WTC11 (cell line): ENCODE results near the gene FRAT1. TPM values are rescaled to one million over a fixed set of nuclear protein-coding genes. Genes with fewer than 3 reads are reported as not detected.

ENCODE experiments used
- ATF1 ChIP-seq: sonication (generic); formaldehyde crosslinking; IDR thresholded peaks from 2 replicates; pipeline ENCODE4 v1.8.1; 2023; ENCODE audit warnings: mild to moderate bottlenecking, moderate library complexity, missing genetic modification reagents
- ESRRA ChIP-seq: sonication (generic); formaldehyde crosslinking; IDR thresholded peaks from 2 replicates; pipeline ENCODE4 v1.8.1; 2022; ENCODE audit warnings: mild to moderate bottlenecking, missing genetic modification reagents, borderline replicate concordance
- ETV6 ChIP-seq: sonication (generic); formaldehyde crosslinking; IDR thresholded peaks from 2 replicates; pipeline ENCODE4 v1.8.1; 2022; ENCODE audit warnings: mild to moderate bottlenecking, missing genetic modification reagents
- FOXK1 ChIP-seq: sonication (generic); formaldehyde crosslinking; IDR thresholded peaks from 2 replicates; pipeline ENCODE4 v1.8.0; 2022; ENCODE audit warnings: mild to moderate bottlenecking, moderate library complexity, missing genetic modification reagents
- GTF2I ChIP-seq: fragments of 250-450 bp; sonication (Bioruptor Pico); conservative IDR thresholded peaks from 2 replicates; pipeline ENCODE4 v1.4.0; 2021; ENCODE audit warnings: mild to moderate bottlenecking
- JUN ChIP-seq: sonication (generic); formaldehyde crosslinking; IDR thresholded peaks from 2 replicates; pipeline ENCODE4 v1.8.0; 2023; ENCODE audit warnings: mild to moderate bottlenecking, missing genetic modification reagents
- MYBL2 ChIP-seq: sonication (generic); formaldehyde crosslinking; IDR thresholded peaks from 2 replicates; pipeline ENCODE4 v1.8.1; 2023; ENCODE audit warnings: mild to moderate bottlenecking, moderate library complexity, missing genetic modification reagents
- NFE2L1 ChIP-seq: sonication (generic); formaldehyde crosslinking; IDR thresholded peaks from 2 replicates; pipeline ENCODE4 v1.8.1; 2023; ENCODE audit warnings: missing genetic modification reagents
- SP1 ChIP-seq: sonication (generic); formaldehyde crosslinking; conservative IDR thresholded peaks from 2 replicates; pipeline ENCODE4 v1.8.1; 2022; ENCODE audit warnings: missing genetic modification reagents
- TCF7 ChIP-seq: sonication (generic); formaldehyde crosslinking; IDR thresholded peaks from 2 replicates; pipeline ENCODE4 v1.8.0; 2022; ENCODE audit warnings: mild to moderate bottlenecking, low read depth, missing genetic modification reagents, moderate library complexity
- TEAD4 ChIP-seq: sonication (generic); formaldehyde crosslinking; IDR thresholded peaks from 2 replicates; pipeline ENCODE4 v1.8.0; 2022; ENCODE audit warnings: mild to moderate bottlenecking, missing genetic modification reagents
- total RNA-seq: library from RNA; stranded (reverse); gene quantifications from 3 replicates; pipeline ENCODE4 v1.2.3, GENCODE V29; 2021
- TF ChIP-seq, protein P1 (sequence below): sonication (generic); formaldehyde crosslinking; IDR thresholded peaks from 2 replicates; pipeline ENCODE4 v1.8.0; 2023; ENCODE audit warnings: missing genetic modification reagents, mild to moderate bottlenecking, borderline replicate concordance
- TF ChIP-seq, protein P2 (sequence below): fragments of 250-450 bp; sonication (Bioruptor Pico); IDR thresholded peaks from 2 replicates; pipeline ENCODE4 v1.9.0; 2021; ENCODE audit warnings: moderate library complexity, mild to moderate bottlenecking, inconsistent platforms, borderline replicate concordance
- TF ChIP-seq, protein P3 (sequence below): sonication (generic); formaldehyde crosslinking; IDR thresholded peaks from 2 replicates; pipeline ENCODE4 v1.8.0; 2022; ENCODE audit warnings: missing genetic modification reagents
- TF ChIP-seq, protein P4 (sequence below): sonication (generic); formaldehyde crosslinking; IDR thresholded peaks from 2 replicates; pipeline ENCODE4 v1.8.1; 2023; ENCODE audit warnings: mild to moderate bottlenecking, moderate library complexity, missing genetic modification reagents
- TF ChIP-seq, protein P5 (sequence below): fragments of 250-450 bp; sonication (Bioruptor Pico); IDR thresholded peaks from 2 replicates; pipeline ENCODE4 v1.8.0; 2021; ENCODE audit warnings: mild to moderate bottlenecking
- TF ChIP-seq, protein P6 (sequence below): fragments of 250-450 bp; sonication (Bioruptor Pico); IDR thresholded peaks from 2 replicates; pipeline ENCODE4 v1.9.0; 2021; ENCODE audit warnings: mild to moderate bottlenecking
- TF ChIP-seq, protein P7 (sequence below): sonication (generic); formaldehyde crosslinking; IDR thresholded peaks from 2 replicates; pipeline ENCODE4 v1.8.0; 2022; ENCODE audit warnings: mild to moderate bottlenecking, missing genetic modification reagents
- TF ChIP-seq, protein P8 (sequence below): fragments of 250-450 bp; sonication (Bioruptor Pico); conservative IDR thresholded peaks from 2 replicates; pipeline ENCODE4 v1.9.0; 2021; ENCODE audit warnings: mild to moderate bottlenecking

The FRAT1 gene
- total RNA-seq, 1 experiment from 2014 or later = 8.2 TPM

DNA sequence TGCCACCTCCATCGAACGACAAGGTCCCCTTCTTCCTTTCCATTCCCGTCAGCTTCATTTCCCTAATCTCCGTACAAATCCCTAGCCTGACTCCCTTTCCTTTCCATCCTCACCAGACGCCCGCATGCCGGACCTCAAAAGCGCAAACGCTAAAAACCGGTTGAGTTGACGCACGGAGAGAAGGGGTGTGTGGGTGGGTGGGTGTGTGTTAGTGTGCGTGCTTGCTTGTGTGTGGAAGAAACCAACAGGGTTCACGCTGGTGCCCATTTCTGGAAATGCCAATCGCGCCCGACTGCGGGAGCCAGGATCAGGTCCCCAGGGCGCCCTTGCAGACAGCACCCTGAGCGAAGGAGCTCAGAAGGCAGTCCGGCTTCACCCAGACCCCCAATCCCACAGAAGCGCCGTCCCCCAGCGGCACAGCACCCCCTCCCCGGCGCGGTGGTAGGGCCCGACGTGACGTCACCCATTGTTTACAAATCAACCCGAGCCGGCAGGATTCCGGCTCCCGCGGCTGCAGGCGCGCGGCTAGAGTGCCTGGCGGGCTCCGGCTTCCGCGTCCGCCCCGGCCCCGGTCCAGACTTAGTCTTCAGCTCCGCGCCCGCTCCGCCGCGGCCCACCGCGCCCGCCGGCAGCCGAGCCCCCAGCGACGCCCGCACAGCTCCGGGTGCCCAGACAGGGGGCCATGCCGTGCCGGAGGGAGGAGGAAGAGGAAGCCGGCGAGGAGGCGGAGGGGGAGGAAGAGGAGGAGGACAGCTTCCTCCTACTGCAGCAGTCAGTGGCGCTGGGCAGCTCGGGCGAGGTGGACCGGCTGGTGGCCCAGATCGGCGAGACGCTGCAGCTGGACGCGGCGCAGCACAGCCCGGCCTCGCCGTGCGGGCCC lies at the start of gene FRAT1 (continued):
- TF ChIP-seq, protein P1, sequence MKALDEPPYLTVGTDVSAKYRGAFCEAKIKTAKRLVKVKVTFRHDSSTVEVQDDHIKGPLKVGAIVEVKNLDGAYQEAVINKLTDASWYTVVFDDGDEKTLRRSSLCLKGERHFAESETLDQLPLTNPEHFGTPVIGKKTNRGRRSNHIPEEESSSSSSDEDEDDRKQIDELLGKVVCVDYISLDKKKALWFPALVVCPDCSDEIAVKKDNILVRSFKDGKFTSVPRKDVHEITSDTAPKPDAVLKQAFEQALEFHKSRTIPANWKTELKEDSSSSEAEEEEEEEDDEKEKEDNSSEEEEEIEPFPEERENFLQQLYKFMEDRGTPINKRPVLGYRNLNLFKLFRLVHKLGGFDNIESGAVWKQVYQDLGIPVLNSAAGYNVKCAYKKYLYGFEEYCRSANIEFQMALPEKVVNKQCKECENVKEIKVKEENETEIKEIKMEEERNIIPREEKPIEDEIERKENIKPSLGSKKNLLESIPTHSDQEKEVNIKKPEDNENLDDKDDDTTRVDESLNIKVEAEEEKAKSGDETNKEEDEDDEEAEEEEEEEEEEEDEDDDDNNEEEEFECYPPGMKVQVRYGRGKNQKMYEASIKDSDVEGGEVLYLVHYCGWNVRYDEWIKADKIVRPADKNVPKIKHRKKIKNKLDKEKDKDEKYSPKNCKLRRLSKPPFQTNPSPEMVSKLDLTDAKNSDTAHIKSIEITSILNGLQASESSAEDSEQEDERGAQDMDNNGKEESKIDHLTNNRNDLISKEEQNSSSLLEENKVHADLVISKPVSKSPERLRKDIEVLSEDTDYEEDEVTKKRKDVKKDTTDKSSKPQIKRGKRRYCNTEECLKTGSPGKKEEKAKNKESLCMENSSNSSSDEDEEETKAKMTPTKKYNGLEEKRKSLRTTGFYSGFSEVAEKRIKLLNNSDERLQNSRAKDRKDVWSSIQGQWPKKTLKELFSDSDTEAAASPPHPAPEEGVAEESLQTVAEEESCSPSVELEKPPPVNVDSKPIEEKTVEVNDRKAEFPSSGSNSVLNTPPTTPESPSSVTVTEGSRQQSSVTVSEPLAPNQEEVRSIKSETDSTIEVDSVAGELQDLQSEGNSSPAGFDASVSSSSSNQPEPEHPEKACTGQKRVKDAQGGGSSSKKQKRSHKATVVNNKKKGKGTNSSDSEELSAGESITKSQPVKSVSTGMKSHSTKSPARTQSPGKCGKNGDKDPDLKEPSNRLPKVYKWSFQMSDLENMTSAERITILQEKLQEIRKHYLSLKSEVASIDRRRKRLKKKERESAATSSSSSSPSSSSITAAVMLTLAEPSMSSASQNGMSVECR (CRISPR knock-in tag) = no peak
- TF ChIP-seq FOXK1 (peak; percentile 99), GTF2I (CRISPR knock-in tag) (no peak), SP1 (CRISPR knock-in tag) (0 out of 2 replicates have a peak, but pooled peaks have one; percentile 61), TCF7 (no peak), TEAD4 (CRISPR knock-in tag) (no peak), ESRRA (peak; percentile 51; the same call in 1 of the 2 replicates), JUN (no peak), MYBL2 (CRISPR knock-in tag) (no peak), NFE2L1 (CRISPR knock-in tag) (no peak), ATF1 (CRISPR knock-in tag) (no peak), ETV6 (CRISPR knock-in tag) (peak; percentile 72; the same call in 1 of the 2 replicates)
- TF ChIP-seq, protein P2, sequence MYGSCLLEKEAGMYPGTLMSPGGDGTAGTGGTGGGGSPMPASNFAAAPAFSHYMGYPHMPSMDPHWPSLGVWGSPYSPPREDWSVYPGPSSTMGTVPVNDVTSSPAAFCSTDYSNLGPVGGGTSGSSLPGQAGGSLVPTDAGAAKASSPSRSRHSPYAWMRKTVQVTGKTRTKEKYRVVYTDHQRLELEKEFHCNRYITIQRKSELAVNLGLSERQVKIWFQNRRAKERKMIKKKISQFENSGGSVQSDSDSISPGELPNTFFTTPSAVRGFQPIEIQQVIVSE (CRISPR knock-in tag) = no peak
- TF ChIP-seq, protein P3, sequence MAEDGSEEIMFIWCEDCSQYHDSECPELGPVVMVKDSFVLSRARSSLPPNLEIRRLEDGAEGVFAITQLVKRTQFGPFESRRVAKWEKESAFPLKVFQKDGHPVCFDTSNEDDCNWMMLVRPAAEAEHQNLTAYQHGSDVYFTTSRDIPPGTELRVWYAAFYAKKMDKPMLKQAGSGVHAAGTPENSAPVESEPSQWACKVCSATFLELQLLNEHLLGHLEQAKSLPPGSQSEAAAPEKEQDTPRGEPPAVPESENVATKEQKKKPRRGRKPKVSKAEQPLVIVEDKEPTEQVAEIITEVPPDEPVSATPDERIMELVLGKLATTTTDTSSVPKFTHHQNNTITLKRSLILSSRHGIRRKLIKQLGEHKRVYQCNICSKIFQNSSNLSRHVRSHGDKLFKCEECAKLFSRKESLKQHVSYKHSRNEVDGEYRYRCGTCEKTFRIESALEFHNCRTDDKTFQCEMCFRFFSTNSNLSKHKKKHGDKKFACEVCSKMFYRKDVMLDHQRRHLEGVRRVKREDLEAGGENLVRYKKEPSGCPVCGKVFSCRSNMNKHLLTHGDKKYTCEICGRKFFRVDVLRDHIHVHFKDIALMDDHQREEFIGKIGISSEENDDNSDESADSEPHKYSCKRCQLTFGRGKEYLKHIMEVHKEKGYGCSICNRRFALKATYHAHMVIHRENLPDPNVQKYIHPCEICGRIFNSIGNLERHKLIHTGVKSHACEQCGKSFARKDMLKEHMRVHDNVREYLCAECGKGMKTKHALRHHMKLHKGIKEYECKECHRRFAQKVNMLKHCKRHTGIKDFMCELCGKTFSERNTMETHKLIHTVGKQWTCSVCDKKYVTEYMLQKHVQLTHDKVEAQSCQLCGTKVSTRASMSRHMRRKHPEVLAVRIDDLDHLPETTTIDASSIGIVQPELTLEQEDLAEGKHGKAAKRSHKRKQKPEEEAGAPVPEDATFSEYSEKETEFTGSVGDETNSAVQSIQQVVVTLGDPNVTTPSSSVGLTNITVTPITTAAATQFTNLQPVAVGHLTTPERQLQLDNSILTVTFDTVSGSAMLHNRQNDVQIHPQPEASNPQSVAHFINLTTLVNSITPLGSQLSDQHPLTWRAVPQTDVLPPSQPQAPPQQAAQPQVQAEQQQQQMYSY (CRISPR knock-in tag) = no peak
- TF ChIP-seq, protein P4, sequence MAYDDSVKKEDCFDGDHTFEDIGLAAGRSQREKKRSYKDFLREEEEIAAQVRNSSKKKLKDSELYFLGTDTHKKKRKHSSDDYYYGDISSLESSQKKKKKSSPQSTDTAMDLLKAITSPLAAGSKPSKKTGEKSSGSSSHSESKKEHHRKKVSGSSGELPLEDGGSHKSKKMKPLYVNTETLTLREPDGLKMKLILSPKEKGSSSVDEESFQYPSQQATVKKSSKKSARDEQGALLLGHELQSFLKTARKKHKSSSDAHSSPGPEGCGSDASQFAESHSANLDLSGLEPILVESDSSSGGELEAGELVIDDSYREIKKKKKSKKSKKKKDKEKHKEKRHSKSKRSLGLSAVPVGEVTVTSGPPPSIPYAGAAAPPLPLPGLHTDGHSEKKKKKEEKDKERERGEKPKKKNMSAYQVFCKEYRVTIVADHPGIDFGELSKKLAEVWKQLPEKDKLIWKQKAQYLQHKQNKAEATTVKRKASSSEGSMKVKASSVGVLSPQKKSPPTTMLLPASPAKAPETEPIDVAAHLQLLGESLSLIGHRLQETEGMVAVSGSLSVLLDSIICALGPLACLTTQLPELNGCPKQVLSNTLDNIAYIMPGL (CRISPR knock-in tag) = peak; percentile 71; the same call in 1 of the 2 replicates
- TF ChIP-seq, protein P5, sequence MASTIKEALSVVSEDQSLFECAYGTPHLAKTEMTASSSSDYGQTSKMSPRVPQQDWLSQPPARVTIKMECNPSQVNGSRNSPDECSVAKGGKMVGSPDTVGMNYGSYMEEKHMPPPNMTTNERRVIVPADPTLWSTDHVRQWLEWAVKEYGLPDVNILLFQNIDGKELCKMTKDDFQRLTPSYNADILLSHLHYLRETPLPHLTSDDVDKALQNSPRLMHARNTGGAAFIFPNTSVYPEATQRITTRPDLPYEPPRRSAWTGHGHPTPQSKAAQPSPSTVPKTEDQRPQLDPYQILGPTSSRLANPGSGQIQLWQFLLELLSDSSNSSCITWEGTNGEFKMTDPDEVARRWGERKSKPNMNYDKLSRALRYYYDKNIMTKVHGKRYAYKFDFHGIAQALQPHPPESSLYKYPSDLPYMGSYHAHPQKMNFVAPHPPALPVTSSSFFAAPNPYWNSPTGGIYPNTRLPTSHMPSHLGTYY = no peak
- TF ChIP-seq, protein P6, sequence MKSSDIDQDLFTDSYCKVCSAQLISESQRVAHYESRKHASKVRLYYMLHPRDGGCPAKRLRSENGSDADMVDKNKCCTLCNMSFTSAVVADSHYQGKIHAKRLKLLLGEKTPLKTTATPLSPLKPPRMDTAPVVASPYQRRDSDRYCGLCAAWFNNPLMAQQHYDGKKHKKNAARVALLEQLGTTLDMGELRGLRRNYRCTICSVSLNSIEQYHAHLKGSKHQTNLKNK (CRISPR knock-in tag) = no peak
- TF ChIP-seq, protein P7, sequence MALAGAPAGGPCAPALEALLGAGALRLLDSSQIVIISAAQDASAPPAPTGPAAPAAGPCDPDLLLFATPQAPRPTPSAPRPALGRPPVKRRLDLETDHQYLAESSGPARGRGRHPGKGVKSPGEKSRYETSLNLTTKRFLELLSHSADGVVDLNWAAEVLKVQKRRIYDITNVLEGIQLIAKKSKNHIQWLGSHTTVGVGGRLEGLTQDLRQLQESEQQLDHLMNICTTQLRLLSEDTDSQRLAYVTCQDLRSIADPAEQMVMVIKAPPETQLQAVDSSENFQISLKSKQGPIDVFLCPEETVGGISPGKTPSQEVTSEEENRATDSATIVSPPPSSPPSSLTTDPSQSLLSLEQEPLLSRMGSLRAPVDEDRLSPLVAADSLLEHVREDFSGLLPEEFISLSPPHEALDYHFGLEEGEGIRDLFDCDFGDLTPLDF (CRISPR knock-in tag) = no peak
- TF ChIP-seq, protein P8, sequence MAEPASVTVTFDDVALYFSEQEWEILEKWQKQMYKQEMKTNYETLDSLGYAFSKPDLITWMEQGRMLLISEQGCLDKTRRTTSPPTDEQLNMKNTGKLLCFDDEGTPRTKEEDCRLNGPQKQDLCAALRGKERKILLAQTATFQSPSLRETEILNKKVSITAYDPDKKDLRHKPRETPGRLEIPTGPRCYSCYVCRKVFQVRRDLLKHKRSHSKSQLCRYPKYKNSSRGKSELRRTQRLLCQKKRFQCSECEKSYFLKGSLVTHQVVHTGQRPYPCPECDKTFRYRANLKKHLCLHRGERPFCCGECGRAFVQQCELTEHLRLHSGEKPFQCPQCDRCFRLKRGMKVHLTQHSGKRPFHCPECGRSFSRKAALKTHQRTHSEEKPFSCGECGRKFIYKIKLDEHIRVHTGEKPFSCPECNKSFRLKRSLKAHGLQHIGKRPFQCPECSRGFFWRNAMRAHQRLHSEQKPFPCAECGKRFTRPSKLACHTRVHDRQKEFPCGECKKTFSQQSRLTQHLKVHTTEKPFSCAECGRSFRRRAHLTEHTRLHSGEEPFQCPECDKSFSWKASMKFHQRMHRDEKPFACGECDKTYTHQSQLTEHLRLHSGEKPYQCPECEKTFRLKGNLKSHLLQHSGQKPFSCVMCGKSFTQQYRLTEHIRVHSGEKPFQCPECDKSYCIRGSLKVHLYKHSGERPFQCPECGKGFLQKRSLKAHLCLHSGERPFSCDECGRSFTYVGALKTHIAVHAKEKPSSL (CRISPR knock-in tag) = no peak
